NCI-H748 (cell line): ENCODE results near the gene TMEM191B.
"Not testable (repeated sequence)": the region's sequence is repeated elsewhere in the genome, so short reads cannot be mapped to it uniquely, and the experiment has no call there.

Experiments used
- DNase-seq: peaks from one replicate; lab custom pipeline; 2025; ENCODE audit not compliant: unreplicated experiment; lab: John Stamatoyannopoulos, UW

The TMEM191B gene

DNA sequence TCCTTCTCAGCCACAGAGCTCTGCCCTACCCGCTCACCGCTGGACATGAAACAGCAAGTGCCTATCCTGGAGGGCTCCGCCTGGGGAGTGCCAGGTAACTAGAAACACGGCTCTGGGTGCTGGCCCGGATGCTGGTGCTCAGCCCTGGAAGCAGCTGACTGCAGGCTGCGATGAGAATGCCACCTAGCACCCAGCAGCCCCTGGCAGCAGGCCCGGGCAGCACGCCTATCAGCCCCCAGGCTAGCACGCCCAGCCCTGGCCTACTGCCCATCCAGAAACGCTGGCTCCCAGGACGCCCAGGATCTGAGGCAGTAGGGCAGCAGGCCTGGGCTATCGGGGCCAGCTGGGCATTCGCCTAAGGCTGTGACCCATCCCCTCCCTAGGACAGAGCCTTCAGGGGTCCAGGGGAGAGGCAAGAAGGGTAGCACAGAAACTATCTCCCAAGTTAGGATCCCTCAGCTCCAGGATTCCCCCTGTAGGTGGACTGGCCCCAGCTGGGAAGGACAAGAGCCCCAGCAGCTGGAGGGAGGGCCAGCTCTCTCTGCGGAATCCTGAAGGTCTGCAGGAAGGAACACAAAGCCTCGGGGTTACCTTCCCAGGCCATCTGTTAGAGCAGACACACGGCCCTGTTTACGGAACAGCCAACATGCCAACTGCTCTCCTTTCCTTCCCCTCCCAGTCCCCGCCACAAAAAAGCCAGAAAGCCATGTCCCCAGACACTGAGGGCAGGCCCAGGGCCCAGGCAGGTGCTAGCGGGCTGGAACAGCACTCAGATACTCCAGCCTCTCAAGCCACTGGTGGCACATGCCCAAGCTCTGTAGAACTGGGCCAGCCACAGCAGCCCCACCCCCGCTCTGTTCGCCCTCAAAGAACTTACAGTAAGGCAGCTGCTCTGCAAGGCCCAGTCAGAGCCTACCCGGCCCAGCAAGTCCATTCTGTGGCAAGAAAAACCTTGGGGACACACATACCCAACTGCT lies 27.0 kb downstream of the TMEM191B start:
- not testable (repeated sequence) for DNase-seq

DNA sequence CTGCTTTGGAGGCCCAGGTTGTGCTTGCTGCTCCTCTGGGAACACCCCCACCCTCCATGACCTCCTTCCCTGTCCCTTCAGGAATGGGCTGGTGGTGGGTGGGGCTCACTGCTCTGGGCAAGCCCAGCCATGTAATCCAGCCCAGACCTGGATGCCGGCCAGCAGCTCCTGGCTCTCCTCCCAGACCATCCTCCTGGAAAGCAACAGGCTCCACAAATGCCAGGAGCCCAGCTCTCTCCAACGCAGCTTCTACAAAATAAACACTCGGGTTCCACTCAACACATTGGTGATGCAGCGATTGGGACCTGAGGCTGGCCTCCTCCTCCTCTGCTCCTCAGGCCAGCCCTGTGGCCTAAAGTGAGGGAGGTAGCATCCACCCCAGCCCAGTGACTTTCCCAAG lies 30.9 kb downstream of the TMEM191B start:
- not testable (repeated sequence) for DNase-seq

DNA sequence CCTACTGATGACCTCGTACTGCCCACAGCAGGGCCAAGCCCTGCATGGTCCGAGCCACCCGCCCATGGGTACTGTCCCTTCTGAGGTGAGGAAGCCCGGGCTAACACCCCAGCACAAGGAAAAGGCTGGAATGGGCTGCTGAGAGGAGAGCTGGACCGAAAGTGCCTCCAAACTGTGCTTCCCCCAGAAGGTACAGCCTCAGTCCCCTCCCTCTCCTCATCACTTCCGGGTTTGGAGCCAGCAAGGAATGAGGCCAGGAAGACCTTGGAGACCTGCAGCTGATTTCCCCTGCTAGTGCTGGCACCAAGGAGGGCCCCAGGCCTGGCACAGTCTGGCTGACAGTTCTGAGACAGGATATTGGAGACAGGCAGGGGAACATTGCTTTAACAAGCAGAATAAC lies 31.3 kb downstream of the TMEM191B start:
- not testable (repeated sequence) for DNase-seq

DNA sequence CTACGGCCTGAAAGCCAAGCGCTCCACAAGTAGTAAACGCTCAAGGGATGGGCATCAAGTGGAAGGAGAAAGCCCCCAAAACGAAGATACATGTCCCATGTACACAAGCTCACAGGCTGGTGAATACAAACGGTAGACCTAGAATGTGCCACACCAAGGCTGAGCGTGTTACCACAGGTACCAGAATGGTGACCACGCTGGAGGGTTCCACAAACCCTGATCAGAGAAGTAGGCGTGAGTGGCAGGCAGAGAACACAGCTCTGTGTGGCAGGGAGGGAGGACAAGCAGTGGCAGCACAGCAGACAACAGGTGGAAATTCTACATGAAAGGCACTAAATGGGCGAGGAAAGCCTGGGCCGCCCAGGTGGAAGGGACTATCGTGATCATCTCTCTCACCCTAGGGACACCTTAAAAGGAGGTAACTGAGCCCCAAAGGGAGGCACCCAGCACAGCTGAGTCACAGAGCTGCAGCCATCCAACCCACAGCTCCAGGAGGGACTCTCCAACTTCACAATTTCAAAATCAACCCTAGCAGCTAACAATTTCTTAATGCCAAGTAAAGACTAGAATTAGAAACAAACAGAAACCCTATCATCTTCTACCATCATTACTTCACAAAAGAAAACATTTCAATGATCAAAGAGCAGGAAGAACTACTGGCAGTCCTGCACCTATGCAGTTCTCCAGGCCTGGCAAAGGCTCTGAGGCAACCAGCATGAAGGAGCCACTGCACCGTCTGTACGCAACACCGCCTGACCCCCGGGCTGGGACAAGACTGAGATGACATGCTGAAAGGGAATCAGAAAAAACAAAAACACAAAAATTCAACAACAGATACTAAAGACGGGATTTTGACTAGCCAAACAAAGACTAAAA lies 32.7 kb downstream of the TMEM191B start:
- DNase-seq, result not testable (repeated sequence)

DNA sequence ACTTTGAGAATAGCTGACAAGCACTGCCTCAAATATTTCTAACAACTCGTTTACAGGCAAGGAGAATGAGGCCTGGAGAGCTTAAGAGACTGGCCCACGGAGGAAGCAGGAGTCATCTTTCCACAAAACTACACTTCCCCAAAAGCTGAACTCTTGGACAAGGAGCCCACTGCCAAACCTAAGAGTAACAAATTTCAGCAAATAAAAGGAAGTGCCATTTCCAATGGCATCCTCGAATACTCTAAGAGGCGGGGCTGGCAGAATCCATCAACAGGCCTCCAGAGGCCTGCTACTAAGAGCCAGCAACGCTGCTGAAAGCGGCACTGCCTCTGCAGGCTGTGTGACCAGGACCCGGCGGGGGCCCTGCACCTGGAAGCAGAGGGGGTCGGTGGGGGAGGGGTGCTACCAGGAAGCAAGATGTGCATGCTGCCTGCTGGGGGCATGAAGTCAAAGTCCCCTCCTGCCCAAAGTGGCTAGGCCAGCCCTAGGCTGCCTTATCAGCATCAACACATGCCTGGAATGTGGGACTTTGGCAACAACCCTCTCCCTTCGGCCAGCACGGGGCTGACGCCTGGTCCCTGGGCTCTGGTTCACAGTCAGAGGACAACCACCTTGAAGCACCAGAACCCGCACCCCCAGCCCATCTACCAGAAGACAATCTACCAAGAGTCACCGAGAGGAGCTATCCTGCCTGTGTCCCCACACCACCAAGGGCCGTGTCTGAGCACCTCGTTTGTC lies 43.1 kb downstream of the TMEM191B start:
- DNase-seq, result not testable (repeated sequence)

DNA sequence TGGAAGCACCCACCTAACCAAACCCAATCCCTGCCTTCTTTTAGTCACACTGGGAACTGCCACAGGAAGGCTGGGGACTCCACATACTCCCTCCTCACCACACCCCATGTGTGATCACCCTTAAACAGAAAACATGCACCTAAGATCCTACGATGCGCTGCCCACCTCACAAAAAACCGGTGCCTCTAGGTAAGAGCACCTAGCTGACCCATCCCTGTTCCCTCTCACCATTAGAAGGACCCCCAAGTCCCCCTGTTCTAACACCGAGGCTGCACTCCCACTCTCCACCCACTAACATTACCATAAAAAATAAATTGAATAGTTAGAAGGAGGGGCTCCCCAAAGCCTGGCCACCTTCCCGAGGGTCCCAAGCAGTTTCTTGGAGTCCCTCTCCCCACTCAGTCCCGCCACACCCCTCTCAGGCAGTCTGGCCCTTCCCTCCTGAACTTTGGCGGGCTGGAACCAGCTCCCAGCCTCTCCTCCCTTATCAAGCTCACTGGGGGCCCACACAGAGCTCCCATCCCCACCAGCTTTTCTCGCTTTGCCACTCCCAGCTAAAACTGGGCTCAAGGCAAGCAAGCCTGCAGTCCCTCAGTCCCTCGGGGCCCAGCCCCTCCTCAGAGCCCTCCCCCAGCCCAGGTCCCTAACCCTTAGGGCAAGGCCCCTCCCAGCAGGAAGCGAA lies 46.0 kb downstream of the TMEM191B start:
- DNase-seq, result not testable (repeated sequence)

DNA sequence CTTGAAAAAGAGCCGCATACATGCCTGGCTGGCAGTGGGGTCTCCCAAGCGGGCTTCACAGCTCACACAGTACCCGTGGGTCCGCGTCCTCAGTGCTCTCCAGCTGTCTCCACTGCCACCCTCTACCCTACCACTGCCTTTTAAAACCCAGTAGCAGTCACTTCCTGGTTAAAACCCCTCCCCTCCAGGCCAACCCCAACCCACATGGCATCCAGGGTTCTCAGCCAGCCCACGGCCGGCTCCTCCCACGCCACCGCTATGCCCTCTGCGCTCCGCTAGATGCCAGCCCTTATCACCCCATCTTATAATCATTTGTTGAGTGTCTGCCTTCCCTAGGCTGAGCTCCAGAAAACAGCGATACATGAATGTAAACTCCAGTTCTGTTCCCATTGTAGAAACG lies 47.0 kb downstream of the TMEM191B start:
- not testable (repeated sequence) for DNase-seq

DNA sequence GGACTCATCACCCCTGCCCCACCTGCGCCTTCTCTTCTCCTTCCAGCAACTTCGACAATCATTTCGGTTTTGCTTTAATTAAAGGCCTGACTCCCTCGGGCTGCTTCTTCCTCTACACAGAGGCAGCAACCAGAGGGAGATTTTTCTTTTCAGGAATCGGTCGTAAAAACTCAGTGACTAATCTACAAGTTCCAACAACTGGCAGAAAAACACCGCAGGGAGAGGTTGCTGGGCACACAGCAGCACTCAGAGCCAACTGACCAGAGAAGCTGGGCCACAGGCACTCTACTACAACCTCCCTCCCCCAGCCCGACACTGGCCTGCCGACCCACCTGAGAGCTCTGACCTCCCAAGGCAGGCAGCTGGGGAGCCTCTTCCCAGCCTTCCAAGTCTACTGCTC lies 48.1 kb downstream of the TMEM191B start:
- not testable (repeated sequence) for DNase-seq

DNA sequence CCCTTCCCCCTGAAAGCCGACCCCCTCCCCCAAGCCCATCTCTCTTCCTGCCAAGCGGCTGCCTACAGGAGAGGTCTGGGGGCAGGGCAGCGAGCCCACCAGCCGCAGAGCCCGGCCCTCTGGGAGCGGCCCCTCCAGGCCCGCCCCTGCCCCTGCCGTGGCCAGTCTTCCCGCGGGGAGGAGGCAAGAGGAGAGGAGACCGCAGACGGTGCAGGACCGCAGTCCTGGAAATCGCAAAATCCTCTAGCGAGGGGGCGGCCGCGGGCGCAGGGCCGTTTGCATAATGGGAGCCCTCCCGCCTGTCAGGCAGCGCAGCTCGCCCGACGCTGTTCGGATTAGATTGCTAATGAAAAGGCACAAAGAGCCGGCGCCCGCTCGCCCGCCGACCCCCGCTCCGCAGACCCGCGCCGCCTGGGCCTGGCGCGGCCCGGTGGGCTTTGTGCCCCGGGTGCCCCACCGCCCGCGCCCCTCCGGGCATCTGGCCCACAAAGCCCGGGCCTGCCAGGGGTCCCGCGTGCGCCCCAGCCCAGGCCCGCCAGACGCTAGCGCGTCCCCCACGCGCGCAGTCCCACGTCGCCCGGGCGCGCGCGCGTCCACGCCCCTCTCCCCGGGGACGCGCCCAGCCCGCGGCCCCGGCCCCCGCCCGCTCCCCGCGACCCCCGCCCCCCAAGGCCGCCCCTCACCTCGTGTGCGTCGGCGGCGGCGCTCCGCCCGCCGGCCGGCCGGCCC lies 49.7 kb downstream of the TMEM191B start:
- not testable (repeated sequence) for DNase-seq

DNA sequence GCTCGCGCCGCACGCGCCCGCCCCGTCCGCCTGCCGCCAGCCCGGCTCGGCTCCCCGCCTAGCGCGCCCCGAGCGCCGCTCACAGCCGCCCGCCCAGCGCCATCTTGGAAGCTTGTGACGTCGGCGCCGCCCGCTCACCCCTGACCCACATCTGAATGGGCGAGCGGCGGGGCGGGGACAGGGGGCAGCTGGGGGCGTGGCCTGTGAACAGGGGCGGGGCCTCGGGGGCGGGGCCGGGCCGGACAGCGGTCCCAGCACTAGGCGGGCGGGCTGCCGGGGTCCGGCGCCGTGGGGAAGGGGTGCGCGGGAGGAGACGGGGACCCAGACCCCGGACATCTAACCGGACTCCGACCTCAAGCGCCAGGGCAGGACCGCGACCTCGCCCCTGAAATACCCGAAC lies 50.2 kb downstream of the TMEM191B start:
- DNase-seq, result not testable (repeated sequence)
